AG04450 (cell line): ENCODE measurements around the gene MT1F. TPM values are rescaled to one million over a fixed set of nuclear protein-coding genes. Genes with fewer than 3 reads are reported as not detected.

Source experiments
- CTCF ChIA-PET: fragments of 300-600, 350-600 bp; formaldehyde crosslinking; extraction: SDS; loops from one replicate; lab custom pipeline; 2022; ENCODE audit warnings: antibody characterized with exemption, inconsistent platforms; lab: Charles Lee
- POLR2A ChIA-PET: fragments of 350-600 bp; formaldehyde crosslinking; extraction: SDS; loops from one replicate; lab custom pipeline; 2021; ENCODE audit warnings: antibody characterized with exemption, inconsistent platforms; lab: Yijun Ruan, JAX
- DNase-seq: peaks from one replicate; pipeline ENCODE4 v3.0.0-alpha.2; 2011; ENCODE audit warnings: low read depth, low spot score
- H3K27ac ChIP-seq: one replicate; pipeline ENCODE4 v1.5.1; 2012; ENCODE audit warnings: low read depth, low read length, control low read depth
- H3K27me3 ChIP-seq: one replicate; pipeline ENCODE4 v1.6.0; 2012; ENCODE audit warnings: low read length; ENCODE audit not compliant: control insufficient read depth, insufficient read depth
- H3K4me3 ChIP-seq: 2 replicates; pipeline ENCODE4 v1.5.1; 2011; ENCODE audit warnings: mild to moderate bottlenecking, low read depth, low read length, control low read depth
- H3K9me3 ChIP-seq: 2 replicates; pipeline ENCODE4 v1.5.1; 2012; ENCODE audit warnings: low read length; ENCODE audit not compliant: control insufficient read depth, insufficient read depth
- polyA plus RNA-seq: library from polyadenylated mRNA; depleted of rRNA; stranded (reverse); fragments of >200 nt; gene quantifications from 2 replicates; pipeline ENCODE4 v1.2.3, GENCODE V29; 2011; rRNA removed
- TF ChIP-seq, protein P1 (sequence below): IDR thresholded peaks from 2 replicates; pipeline ENCODE4 v1.5.1; 2011; ENCODE audit warnings: low read depth, low read length, control low read depth, inconsistent platforms

MT1F gene
- polyA plus RNA-seq, 1 experiment: 0.35 TPM

DNA sequence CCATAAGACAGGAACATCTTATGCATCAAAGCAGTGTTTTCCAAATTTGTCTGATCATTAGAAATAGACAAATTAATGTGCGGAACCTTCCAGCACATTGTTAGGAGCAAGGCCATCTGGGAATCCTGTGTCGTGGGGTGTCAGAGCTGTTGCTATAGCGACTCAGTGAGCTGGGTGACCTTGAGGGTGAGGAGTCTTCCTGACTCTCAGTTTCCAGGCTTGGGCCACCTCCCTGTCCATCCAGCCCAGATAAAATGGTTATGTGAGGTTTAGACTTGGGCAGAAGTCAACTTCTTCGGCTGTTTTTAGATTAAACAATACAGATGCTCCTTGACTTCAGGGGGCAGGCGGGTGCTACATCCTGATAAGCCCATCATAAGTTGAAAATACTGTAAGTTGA is 45.1 kb downstream of the MT1F start:
- TF ChIP-seq, protein P1, sequence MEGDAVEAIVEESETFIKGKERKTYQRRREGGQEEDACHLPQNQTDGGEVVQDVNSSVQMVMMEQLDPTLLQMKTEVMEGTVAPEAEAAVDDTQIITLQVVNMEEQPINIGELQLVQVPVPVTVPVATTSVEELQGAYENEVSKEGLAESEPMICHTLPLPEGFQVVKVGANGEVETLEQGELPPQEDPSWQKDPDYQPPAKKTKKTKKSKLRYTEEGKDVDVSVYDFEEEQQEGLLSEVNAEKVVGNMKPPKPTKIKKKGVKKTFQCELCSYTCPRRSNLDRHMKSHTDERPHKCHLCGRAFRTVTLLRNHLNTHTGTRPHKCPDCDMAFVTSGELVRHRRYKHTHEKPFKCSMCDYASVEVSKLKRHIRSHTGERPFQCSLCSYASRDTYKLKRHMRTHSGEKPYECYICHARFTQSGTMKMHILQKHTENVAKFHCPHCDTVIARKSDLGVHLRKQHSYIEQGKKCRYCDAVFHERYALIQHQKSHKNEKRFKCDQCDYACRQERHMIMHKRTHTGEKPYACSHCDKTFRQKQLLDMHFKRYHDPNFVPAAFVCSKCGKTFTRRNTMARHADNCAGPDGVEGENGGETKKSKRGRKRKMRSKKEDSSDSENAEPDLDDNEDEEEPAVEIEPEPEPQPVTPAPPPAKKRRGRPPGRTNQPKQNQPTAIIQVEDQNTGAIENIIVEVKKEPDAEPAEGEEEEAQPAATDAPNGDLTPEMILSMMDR: no peak
- CTCF ChIA-PET: interaction anchor here (0.7 to 4.8 kb wide), 34 partner anchors 10 to 759 kb away, joined by 3 to 71 read pairs (median 7); partner anchors contain the start of genes BBS2, MT2A, NUDT21 and OGFOD1

More for the DNA sequence above, 45.1 kb downstream of the MT1F start:
- Histone ChIP-seq H3K9me3 (no peaks in the 10 kb centered on the region; the same call in 1 of the 2 replicates), H3K27me3 (no peaks in the 10 kb centered on the region), H3K4me3 (no peak overlapping the region), H3K27ac (no peak overlapping the region)
- POLR2A ChIA-PET: interaction anchor here (1.3 kb wide), 2 partner anchors 20 to 77 kb away, joined by 4 to 9 read pairs; partner anchors contain the start of genes MT1E and MT1X
- DNase-seq: no peak

Other genes with a start within 250 kb of the MT1F start
- gene AMFR, start 232.4 kb upstream of the MT1F start, polyA plus RNA-seq: 77.9 and 80.4 TPM in 2 replicates
- 111 and 124 TPM in 2 replicates for gene NUDT21, start 206.6 kb upstream of the MT1F start, polyA plus RNA-seq
- 65.5 and 89.0 TPM in 2 replicates for gene OGFOD1, start 206.4 kb upstream of the MT1F start, polyA plus RNA-seq
- 49.7 and 53.6 TPM in 2 replicates for gene BBS2, start 137.9 kb upstream of the MT1F start, polyA plus RNA-seq
- gene MT4, start 92.9 kb upstream of the MT1F start, polyA plus RNA-seq: not detected in 2 replicates
- not detected in 2 replicates for gene MT3, start 68.4 kb upstream of the MT1F start, polyA plus RNA-seq
- 82.6 and 146 TPM in 2 replicates for gene MT2A, start 49.4 kb upstream of the MT1F start, polyA plus RNA-seq
- gene MT1E, start 32.2 kb upstream of the MT1F start, polyA plus RNA-seq: 153 and 250 TPM in 2 replicates
- 0.10 and 0.38 TPM in 2 replicates for gene MT1M, start 25.3 kb upstream of the MT1F start, polyA plus RNA-seq
- 0.66 TPM in 1 of 2 replicates, not detected in the other for gene MT1A, start 19.3 kb upstream of the MT1F start, polyA plus RNA-seq
- not detected in 2 replicates for gene MT1B, start 6.1 kb upstream of the MT1F start, polyA plus RNA-seq
- gene MT1G, start 10.1 kb downstream of the MT1F start, polyA plus RNA-seq: not detected in 2 replicates
- not detected in 2 replicates for gene MT1H, start 11.9 kb downstream of the MT1F start, polyA plus RNA-seq
- gene MT1X, start 24.5 kb downstream of the MT1F start, polyA plus RNA-seq: 19.5 and 30.1 TPM in 2 replicates
- 46.4 and 51.1 TPM in 2 replicates for gene NUP93, start 72.2 kb downstream of the MT1F start, polyA plus RNA-seq
- gene SLC12A3, start 207.2 kb downstream of the MT1F start, polyA plus RNA-seq: not detected in 2 replicates